GM23338 (cell line): Measurements from ENCODE around the gene OAS1. TPM values are rescaled to one million over a fixed set of nuclear protein-coding genes. Genes with fewer than 3 reads are reported as not detected.

Experiments used
- ATAC-seq: fragments of 200-7000 bp; cut with Tn5 transposase; 3 replicates; pipeline ENCODE4 v1.9.1; 2020
- DNase-seq: peaks from one replicate; pipeline ENCODE4 v3.0.0-alpha.2; 2015; ENCODE audit warnings: low spot score
- H2AFZ ChIP-seq: fragments of 200-600 bp; sonication (generic); 2 replicates; pipeline ENCODE4 v1.8.0; 2016; ENCODE audit warnings: antibody characterized with exemption, mild to moderate bottlenecking, moderate library complexity
- H3F3A ChIP-seq: fragments of 200-600 bp; sonication (generic); replicated peaks from 2 replicates; pipeline ENCODE4 v1.8.0; 2017; ENCODE audit warnings: antibody characterized with exemption, mixed run types, low read depth
- H3K27ac ChIP-seq: fragments of 200-600 bp; sonication (generic); 2 replicates; pipeline ENCODE4 v1.6.1; 2016; ENCODE audit warnings: low read depth
- H3K27me3 ChIP-seq: fragments of 200-600 bp; sonication (generic); 2 replicates; pipeline ENCODE4 v1.8.0; 2016; ENCODE audit warnings: mild to moderate bottlenecking, mixed run types, moderate library complexity; ENCODE audit not compliant: insufficient read depth
- H3K36me3 ChIP-seq: fragments of 200-600 bp; sonication (generic); 2 replicates; pipeline ENCODE4 v1.8.0; 2016; ENCODE audit warnings: mild to moderate bottlenecking; ENCODE audit not compliant: insufficient read depth
- H3K4me1 ChIP-seq: fragments of 200-600 bp; sonication (generic); 2 replicates; pipeline ENCODE4 v1.8.0; 2016; ENCODE audit warnings: mild to moderate bottlenecking, moderate library complexity; ENCODE audit not compliant: insufficient read depth
- H3K4me2 ChIP-seq: fragments of 200-600 bp; sonication (generic); 2 replicates; pipeline ENCODE4 v1.7.1; 2017; ENCODE audit warnings: mixed run types
- H3K4me3 ChIP-seq: fragments of 200-600 bp; sonication (generic); 2 replicates; pipeline ENCODE4 v1.6.1; 2016; ENCODE audit warnings: mixed run types
- H3K79me2 ChIP-seq: fragments of 200-600 bp; sonication (generic); replicated peaks from 2 replicates; pipeline ENCODE4 v1.8.0; 2017; ENCODE audit warnings: mild to moderate bottlenecking; ENCODE audit not compliant: insufficient read depth
- H3K9me2 ChIP-seq: fragments of 200-600 bp; sonication (generic); 2 replicates; pipeline ENCODE4 v1.8.0; 2017; ENCODE audit not compliant: insufficient read depth
- H4K20me1 ChIP-seq: fragments of 200-600 bp; sonication (generic); replicated peaks from 2 replicates; pipeline ENCODE4 v1.8.0; 2017; ENCODE audit warnings: mild to moderate bottlenecking; ENCODE audit not compliant: insufficient read depth
- H3K27ac Mint-ChIP-seq: 2 replicates; pipeline ENCODE4 v1.8.0; 2020; ENCODE audit warnings: inconsistent platforms, mild to moderate bottlenecking, moderate library complexity, mixed read lengths
- H3K27me3 Mint-ChIP-seq: 3 replicates; pipeline ENCODE4 v1.8.0; 2022; ENCODE audit warnings: low read depth, mild to moderate bottlenecking, moderate library complexity, mixed read lengths, inconsistent platforms; ENCODE audit not compliant: insufficient read depth, poor library complexity
- H3K36me3 Mint-ChIP-seq: 3 replicates; pipeline ENCODE4 v1.8.0; 2021; ENCODE audit warnings: low read depth, mild to moderate bottlenecking, inconsistent platforms, moderate library complexity, mixed read lengths
- H3K4me1 Mint-ChIP-seq: 3 replicates; pipeline ENCODE4 v1.8.0; 2020; ENCODE audit warnings: mild to moderate bottlenecking, inconsistent platforms, mixed read lengths
- H3K4me3 Mint-ChIP-seq: 3 replicates; pipeline ENCODE4 v1.8.0; 2021; ENCODE audit warnings: moderate library complexity, mild to moderate bottlenecking, inconsistent platforms, mixed read lengths
- H3K9me3 Mint-ChIP-seq: 3 replicates; pipeline ENCODE4 v1.8.0; 2020; ENCODE audit warnings: moderate library complexity, mild to moderate bottlenecking, inconsistent platforms, mixed read lengths
- CREB1 ChIP-seq: fragments of 250-450 bp; sonication (Bioruptor Pico); IDR thresholded peaks from 2 replicates; pipeline ENCODE4 v1.5.0; 2020; ENCODE audit warnings: low read depth, mild to moderate bottlenecking, moderate library complexity
- EZH2 ChIP-seq: fragments of 200-600 bp; sonication (generic); IDR thresholded peaks from one replicate; pipeline ENCODE4 v1.8.0; 2017; ENCODE audit warnings: antibody characterized with exemption, mild to moderate bottlenecking, low read depth; ENCODE audit not compliant: unreplicated experiment
- EZH2phosphoT487 ChIP-seq: fragments of 200-600 bp; sonication (generic); IDR thresholded peaks from one replicate; pipeline ENCODE4 v1.8.1; 2018; ENCODE audit warnings: antibody characterized with exemption; ENCODE audit not compliant: unreplicated experiment
- JUNB ChIP-seq: IDR thresholded peaks from one replicate; pipeline ENCODE4 v1.6.1; 2016; ENCODE audit warnings: antibody characterized with exemption; ENCODE audit not compliant: unreplicated experiment
- NANOG ChIP-seq: IDR thresholded peaks from 2 replicates; pipeline ENCODE4 v1.6.1; 2016; ENCODE audit warnings: antibody characterized with exemption, borderline replicate concordance
- POLR2AphosphoS5 ChIP-seq: IDR thresholded peaks from 2 replicates; pipeline ENCODE4 v1.6.1; 2016; ENCODE audit warnings: antibody characterized with exemption, low read depth
- STAT1 ChIP-seq: IDR thresholded peaks from one replicate; pipeline ENCODE4 v1.6.1; 2016; ENCODE audit warnings: antibody characterized with exemption; ENCODE audit not compliant: unreplicated experiment
- ZNF114 ChIP-seq: fragments of 250-450 bp; sonication (Bioruptor Pico); IDR thresholded peaks from 2 replicates; pipeline ENCODE4 v1.5.0; 2020; ENCODE audit warnings: mild to moderate bottlenecking, moderate library complexity
- ZNF331 ChIP-seq: fragments of 250-450 bp; sonication (Bioruptor Pico); IDR thresholded peaks from 2 replicates; pipeline ENCODE4 v1.5.0; 2020; ENCODE audit warnings: low read depth, mild to moderate bottlenecking, moderate library complexity
- polyA plus RNA-seq: library from polyadenylated mRNA; unstranded; fragments of >200 nt; fragmentation: Nextera tagmentation; extraction: Ambion mirVana; gene quantifications from 2 replicates; pipeline ENCODE4 v1.2.1, GENCODE V29; 2016
- total RNA-seq: library from RNA; depleted of rRNA; stranded (reverse); fragments of >200 nt; shearing (Covaris generic); gene quantifications from 2 replicates; pipeline ENCODE4 v1.2.3, GENCODE V29; 2014
- TF ChIP-seq, protein P1 (sequence below): IDR thresholded peaks from one replicate; pipeline ENCODE4 v1.6.1; 2018; ENCODE audit warnings: antibody characterized with exemption; ENCODE audit not compliant: unreplicated experiment
- TF ChIP-seq, protein P2 (sequence below): IDR thresholded peaks from 2 replicates; pipeline ENCODE4 v1.6.1; 2016; ENCODE audit warnings: antibody characterized with exemption
- TF ChIP-seq, protein P3 (sequence below): fragments of 250-450 bp; sonication (Bioruptor Pico); IDR thresholded peaks from 2 replicates; pipeline ENCODE4 v1.5.0; 2020; ENCODE audit warnings: mild to moderate bottlenecking, moderate library complexity
- TF ChIP-seq, protein P4 (sequence below), 2 experiments: fragments of 200-600 bp in 1 of 2; sonication (generic) in 1 of 2; conservative IDR thresholded peaks; 2 replicates each; pipeline versions ENCODE4 v1.5.1 to v1.6.1; 2016 to 2017; ENCODE audit warnings: antibody characterized with exemption in 2 of 2, low read depth in 2 of 2, mild to moderate bottlenecking in 2 of 2, moderate library complexity in 1 of 2

Gene OAS1
- total and polyA plus RNA-seq, 2 experiments from 2014 or later = not detected

DNA sequence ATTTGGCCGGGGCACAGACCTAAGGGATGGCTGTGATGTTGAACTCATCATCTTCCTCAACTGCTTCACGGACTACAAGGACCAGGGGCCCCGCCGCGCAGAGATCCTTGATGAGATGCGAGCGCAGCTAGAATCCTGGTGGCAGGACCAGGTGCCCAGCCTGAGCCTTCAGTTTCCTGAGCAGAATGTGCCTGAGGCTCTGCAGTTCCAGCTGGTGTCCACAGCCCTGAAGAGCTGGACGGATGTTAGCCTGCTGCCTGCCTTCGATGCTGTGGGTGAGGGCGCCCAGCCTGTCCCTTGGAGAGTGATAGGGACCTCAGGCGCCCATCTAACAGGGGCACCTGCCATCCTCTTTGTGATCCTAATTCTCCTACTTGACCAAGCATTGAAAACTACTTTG, 43.9 kb downstream of the OAS1 start:
- no peaks in the 10 kb centered on the region; the same call in 1 of the 3 replicates for H3K9me3 Mint-ChIP-seq
- Histone ChIP-seq H3K4me1 (no peaks in the 10 kb centered on the region), H2AFZ (no peak overlapping the region), H3K36me3 (no peaks in the 10 kb centered on the region), H3K79me2 (no peaks in the 10 kb centered on the region), H3K27ac (no peak overlapping the region), H3K4me3 (no peak overlapping the region), H3K4me2 (no peak overlapping the region), H4K20me1 (no peaks in the 10 kb centered on the region), H3K9me2 (no peaks in the 10 kb centered on the region), H3F3A (no peaks in the 10 kb centered on the region), H3K27me3 (no peaks in the 10 kb centered on the region)
- no peak; the same call in 2 of the 3 replicates for ATAC-seq
- no peak overlapping the region for H3K27ac Mint-ChIP-seq
- DNase-seq = peak; percentile 6
- H3K27me3 Mint-ChIP-seq = no peaks in the 10 kb centered on the region
- TF ChIP-seq, protein P1, sequence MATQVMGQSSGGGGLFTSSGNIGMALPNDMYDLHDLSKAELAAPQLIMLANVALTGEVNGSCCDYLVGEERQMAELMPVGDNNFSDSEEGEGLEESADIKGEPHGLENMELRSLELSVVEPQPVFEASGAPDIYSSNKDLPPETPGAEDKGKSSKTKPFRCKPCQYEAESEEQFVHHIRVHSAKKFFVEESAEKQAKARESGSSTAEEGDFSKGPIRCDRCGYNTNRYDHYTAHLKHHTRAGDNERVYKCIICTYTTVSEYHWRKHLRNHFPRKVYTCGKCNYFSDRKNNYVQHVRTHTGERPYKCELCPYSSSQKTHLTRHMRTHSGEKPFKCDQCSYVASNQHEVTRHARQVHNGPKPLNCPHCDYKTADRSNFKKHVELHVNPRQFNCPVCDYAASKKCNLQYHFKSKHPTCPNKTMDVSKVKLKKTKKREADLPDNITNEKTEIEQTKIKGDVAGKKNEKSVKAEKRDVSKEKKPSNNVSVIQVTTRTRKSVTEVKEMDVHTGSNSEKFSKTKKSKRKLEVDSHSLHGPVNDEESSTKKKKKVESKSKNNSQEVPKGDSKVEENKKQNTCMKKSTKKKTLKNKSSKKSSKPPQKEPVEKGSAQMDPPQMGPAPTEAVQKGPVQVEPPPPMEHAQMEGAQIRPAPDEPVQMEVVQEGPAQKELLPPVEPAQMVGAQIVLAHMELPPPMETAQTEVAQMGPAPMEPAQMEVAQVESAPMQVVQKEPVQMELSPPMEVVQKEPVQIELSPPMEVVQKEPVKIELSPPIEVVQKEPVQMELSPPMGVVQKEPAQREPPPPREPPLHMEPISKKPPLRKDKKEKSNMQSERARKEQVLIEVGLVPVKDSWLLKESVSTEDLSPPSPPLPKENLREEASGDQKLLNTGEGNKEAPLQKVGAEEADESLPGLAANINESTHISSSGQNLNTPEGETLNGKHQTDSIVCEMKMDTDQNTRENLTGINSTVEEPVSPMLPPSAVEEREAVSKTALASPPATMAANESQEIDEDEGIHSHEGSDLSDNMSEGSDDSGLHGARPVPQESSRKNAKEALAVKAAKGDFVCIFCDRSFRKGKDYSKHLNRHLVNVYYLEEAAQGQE = no peak
- no peak for TF ChIP-seq EZH2
- no peak for TF ChIP-seq CREB1 (CRISPR knock-in tag)
- TF ChIP-seq, protein P2, sequence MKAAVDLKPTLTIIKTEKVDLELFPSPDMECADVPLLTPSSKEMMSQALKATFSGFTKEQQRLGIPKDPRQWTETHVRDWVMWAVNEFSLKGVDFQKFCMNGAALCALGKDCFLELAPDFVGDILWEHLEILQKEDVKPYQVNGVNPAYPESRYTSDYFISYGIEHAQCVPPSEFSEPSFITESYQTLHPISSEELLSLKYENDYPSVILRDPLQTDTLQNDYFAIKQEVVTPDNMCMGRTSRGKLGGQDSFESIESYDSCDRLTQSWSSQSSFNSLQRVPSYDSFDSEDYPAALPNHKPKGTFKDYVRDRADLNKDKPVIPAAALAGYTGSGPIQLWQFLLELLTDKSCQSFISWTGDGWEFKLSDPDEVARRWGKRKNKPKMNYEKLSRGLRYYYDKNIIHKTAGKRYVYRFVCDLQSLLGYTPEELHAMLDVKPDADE = no peak
- TF ChIP-seq, protein P3, sequence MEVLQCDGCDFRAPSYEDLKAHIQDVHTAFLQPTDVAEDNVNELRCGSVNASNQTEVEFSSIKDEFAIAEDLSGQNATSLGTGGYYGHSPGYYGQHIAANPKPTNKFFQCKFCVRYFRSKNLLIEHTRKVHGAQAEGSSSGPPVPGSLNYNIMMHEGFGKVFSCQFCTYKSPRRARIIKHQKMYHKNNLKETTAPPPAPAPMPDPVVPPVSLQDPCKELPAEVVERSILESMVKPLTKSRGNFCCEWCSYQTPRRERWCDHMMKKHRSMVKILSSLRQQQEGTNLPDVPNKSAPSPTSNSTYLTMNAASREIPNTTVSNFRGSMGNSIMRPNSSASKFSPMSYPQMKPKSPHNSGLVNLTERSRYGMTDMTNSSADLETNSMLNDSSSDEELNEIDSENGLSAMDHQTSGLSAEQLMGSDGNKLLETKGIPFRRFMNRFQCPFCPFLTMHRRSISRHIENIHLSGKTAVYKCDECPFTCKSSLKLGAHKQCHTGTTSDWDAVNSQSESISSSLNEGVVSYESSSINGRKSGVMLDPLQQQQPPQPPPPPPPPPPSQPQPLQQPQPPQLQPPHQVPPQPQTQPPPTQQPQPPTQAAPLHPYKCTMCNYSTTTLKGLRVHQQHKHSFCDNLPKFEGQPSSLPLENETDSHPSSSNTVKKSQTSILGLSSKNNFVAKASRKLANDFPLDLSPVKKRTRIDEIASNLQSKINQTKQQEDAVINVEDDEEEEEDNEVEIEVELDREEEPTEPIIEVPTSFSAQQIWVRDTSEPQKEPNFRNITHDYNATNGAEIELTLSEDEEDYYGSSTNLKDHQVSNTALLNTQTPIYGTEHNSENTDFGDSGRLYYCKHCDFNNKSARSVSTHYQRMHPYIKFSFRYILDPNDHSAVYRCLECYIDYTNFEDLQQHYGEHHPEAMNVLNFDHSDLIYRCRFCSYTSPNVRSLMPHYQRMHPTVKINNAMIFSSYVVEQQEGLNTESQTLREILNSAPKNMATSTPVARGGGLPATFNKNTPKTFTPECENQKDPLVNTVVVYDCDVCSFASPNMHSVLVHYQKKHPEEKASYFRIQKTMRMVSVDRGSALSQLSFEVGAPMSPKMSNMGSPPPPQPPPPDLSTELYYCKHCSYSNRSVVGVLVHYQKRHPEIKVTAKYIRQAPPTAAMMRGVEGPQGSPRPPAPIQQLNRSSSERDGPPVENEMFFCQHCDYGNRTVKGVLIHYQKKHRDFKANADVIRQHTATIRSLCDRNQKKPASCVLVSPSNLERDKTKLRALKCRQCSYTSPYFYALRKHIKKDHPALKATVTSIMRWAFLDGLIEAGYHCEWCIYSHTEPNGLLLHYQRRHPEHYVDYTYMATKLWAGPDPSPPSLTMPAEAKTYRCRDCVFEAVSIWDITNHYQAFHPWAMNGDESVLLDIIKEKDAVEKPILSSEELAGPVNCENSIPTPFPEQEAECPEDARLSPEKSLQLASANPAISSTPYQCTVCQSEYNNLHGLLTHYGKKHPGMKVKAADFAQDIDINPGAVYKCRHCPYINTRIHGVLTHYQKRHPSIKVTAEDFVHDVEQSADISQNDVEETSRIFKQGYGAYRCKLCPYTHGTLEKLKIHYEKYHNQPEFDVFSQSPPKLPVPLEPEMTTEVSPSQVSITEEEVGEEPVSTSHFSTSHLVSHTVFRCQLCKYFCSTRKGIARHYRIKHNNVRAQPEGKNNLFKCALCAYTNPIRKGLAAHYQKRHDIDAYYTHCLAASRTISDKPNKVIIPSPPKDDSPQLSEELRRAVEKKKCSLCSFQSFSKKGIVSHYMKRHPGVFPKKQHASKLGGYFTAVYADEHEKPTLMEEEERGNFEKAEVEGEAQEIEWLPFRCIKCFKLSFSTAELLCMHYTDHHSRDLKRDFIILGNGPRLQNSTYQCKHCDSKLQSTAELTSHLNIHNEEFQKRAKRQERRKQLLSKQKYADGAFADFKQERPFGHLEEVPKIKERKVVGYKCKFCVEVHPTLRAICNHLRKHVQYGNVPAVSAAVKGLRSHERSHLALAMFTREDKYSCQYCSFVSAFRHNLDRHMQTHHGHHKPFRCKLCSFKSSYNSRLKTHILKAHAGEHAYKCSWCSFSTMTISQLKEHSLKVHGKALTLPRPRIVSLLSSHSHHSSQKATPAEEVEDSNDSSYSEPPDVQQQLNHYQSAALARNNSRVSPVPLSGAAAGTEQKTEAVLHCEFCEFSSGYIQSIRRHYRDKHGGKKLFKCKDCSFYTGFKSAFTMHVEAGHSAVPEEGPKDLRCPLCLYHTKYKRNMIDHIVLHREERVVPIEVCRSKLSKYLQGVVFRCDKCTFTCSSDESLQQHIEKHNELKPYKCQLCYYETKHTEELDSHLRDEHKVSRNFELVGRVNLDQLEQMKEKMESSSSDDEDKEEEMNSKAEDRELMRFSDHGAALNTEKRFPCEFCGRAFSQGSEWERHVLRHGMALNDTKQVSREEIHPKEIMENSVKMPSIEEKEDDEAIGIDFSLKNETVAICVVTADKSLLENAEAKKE (CRISPR knock-in tag) = no peak
- no peak for TF ChIP-seq ZNF114 (CRISPR knock-in tag)
- no peak for TF ChIP-seq STAT1
- no peak for TF ChIP-seq NANOG
- no peak for TF ChIP-seq POLR2AphosphoS5
- no peak for TF ChIP-seq JUNB
- TF ChIP-seq, protein P4, sequence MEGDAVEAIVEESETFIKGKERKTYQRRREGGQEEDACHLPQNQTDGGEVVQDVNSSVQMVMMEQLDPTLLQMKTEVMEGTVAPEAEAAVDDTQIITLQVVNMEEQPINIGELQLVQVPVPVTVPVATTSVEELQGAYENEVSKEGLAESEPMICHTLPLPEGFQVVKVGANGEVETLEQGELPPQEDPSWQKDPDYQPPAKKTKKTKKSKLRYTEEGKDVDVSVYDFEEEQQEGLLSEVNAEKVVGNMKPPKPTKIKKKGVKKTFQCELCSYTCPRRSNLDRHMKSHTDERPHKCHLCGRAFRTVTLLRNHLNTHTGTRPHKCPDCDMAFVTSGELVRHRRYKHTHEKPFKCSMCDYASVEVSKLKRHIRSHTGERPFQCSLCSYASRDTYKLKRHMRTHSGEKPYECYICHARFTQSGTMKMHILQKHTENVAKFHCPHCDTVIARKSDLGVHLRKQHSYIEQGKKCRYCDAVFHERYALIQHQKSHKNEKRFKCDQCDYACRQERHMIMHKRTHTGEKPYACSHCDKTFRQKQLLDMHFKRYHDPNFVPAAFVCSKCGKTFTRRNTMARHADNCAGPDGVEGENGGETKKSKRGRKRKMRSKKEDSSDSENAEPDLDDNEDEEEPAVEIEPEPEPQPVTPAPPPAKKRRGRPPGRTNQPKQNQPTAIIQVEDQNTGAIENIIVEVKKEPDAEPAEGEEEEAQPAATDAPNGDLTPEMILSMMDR (conservative IDR thresholded peaks at IDR 0.05; ENCODE audit: low read depth in 2 of 2) = no peak
- TF ChIP-seq ZNF331 (CRISPR knock-in tag) = no peak
- TF ChIP-seq EZH2phosphoT487 = no peak
- H3K4me1 Mint-ChIP-seq = no peaks in the 10 kb centered on the region
- H3K36me3 Mint-ChIP-seq = no peaks in the 10 kb centered on the region
- no peak overlapping the region for H3K4me3 Mint-ChIP-seq
